Ishikawa (cell line): Measurements from ENCODE around the gene HOTAIR.
A peak's percentile ranks its signal among the peaks of the same experiment; 100 is the strongest.

Source experiments
- CEBPB ChIP-seq: IDR thresholded peaks from 2 replicates; pipeline ENCODE4 v1.6.1; 2012
- TF ChIP-seq, protein P1 (sequence below): IDR thresholded peaks from 2 replicates; pipeline ENCODE4 v1.6.1; 2012

Gene HOTAIR

DNA sequence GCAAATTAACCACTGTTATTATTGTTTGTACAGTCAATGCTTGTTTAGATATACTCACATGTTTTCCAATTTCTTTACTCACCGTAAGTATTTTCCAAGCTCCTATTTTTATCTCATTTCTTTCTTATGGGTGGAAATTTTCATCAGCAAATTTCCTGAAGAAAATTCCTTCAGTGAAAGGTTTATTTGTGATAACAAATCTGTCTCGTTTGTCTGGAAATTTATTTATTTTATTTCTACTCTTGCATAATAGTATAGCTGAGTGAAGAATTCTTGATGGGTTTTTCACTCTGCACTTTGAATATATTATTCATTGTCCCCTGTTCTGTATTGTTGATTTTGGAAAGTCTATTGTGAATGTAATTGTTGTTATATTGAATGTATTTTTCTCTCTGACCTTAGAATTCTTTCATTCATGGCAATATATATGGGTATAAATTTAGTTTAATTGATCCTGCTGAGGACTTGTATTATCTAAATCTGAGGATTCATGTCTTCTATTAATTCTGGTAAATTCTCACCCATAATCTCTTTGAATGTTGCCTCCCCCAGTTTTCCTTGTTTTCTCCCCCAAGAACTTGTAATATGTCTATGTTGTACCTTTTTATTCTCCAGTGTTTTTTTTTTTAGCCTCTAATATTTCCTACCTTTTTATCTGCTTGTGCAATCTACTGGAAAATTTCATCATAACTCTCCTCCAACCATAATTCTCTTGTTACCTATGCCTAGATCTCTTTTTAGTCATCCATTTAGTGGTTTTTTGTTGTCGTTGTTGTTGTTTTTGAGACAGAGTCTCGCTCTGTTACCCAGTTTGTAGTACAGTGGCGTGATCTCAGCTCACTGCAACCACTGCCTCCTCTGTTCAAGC lies 57.7 kb downstream of the HOTAIR start:
- 0 out of 2 replicates have a peak, but pooled peaks have one; percentile 37 for TF ChIP-seq CEBPB
- TF ChIP-seq, protein P1, sequence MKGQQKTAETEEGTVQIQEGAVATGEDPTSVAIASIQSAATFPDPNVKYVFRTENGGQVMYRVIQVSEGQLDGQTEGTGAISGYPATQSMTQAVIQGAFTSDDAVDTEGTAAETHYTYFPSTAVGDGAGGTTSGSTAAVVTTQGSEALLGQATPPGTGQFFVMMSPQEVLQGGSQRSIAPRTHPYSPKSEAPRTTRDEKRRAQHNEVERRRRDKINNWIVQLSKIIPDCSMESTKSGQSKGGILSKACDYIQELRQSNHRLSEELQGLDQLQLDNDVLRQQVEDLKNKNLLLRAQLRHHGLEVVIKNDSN, result no peak
